GM12872 (cell line): ENCODE measurements around the gene DLG2.

Source experiments
- TF ChIP-seq, protein P1 (sequence below): IDR thresholded peaks from 3 replicates; pipeline ENCODE4 v1.5.1; 2011; ENCODE audit warnings: low read depth, mild to moderate bottlenecking, low read length, moderate library complexity; ENCODE audit not compliant: insufficient read depth

The DLG2 gene

DNA sequence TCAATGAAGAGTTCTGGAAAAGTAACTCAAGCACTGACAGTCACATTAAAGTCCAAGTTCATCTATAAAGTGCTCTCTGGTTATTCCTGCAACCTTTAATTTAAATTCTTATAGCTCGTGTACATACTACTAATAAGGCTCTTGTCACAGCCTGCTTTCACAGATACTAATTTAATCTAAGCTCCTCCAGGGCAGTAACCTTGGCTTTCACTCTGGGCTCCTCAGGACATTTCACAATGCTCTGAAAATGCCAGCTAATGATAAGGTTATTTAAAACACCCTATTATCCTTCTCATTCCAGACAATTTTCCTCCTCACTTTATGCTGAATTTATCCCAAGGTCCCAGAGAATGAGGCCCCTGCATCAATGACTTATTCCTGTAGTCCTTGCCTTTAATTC lies 2098.3 kb downstream of the DLG2 start:
- TF ChIP-seq, protein P1, sequence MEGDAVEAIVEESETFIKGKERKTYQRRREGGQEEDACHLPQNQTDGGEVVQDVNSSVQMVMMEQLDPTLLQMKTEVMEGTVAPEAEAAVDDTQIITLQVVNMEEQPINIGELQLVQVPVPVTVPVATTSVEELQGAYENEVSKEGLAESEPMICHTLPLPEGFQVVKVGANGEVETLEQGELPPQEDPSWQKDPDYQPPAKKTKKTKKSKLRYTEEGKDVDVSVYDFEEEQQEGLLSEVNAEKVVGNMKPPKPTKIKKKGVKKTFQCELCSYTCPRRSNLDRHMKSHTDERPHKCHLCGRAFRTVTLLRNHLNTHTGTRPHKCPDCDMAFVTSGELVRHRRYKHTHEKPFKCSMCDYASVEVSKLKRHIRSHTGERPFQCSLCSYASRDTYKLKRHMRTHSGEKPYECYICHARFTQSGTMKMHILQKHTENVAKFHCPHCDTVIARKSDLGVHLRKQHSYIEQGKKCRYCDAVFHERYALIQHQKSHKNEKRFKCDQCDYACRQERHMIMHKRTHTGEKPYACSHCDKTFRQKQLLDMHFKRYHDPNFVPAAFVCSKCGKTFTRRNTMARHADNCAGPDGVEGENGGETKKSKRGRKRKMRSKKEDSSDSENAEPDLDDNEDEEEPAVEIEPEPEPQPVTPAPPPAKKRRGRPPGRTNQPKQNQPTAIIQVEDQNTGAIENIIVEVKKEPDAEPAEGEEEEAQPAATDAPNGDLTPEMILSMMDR: no peak

DNA sequence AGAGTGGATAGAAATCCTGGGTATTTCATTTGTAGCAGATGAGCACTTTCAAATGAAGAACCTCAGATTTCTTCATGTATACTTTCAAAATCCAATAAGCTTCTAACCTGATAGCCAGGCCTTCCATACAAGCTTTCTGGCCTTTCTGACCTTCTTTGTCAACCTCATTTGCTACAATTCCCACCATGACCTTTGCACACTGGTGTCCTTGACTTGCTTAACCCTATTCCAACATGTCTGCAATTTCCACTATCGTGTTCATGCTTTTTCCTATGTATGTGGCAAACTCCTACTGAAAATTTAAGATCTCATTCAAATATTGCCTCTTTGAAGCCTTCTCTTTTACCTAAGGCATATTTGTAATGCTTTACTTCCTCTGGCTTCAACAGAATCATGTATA lies 2098.9 kb downstream of the DLG2 start:
- TF ChIP-seq, protein P1: no peak

DNA sequence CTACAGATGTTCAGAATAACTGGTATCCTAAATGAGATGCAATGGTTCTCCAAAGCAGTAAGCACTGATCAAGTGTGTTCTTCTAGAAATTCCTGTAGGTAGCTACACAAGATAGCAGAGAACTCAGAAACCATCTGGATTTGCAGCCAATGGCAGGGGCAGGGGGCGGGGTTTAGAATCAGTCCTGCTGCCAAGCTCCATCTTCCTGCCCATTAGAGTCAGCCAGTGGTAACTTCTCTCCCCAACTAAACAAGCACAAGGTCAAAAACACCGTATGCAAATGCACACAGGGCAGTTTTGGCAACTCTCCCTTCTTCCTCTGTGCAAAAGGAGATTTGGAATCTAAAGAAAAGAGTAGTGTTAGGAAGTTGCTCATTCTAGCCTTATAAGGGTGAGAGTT lies 2103.5 kb downstream of the DLG2 start:
- TF ChIP-seq, protein P1: no peak

DNA sequence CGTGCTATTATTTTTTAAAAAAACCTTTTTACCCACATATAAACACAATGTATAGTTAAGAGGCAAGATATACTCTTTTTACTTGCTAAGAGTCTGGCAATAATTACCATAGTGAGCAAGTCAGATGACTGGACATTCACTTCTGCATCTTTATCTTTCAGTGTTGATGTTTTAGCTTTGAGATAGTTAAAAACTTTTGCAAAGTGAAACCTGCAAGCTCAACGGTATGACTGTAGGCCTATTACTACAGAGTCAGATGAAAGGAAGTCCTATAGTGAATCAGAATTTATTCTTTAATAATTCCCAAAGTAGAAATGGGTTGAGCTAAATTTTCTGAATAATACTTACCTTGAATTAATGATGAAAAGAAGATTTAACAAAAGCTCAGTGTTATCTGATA lies 2104.2 kb downstream of the DLG2 start:
- TF ChIP-seq, protein P1: no peak

DNA sequence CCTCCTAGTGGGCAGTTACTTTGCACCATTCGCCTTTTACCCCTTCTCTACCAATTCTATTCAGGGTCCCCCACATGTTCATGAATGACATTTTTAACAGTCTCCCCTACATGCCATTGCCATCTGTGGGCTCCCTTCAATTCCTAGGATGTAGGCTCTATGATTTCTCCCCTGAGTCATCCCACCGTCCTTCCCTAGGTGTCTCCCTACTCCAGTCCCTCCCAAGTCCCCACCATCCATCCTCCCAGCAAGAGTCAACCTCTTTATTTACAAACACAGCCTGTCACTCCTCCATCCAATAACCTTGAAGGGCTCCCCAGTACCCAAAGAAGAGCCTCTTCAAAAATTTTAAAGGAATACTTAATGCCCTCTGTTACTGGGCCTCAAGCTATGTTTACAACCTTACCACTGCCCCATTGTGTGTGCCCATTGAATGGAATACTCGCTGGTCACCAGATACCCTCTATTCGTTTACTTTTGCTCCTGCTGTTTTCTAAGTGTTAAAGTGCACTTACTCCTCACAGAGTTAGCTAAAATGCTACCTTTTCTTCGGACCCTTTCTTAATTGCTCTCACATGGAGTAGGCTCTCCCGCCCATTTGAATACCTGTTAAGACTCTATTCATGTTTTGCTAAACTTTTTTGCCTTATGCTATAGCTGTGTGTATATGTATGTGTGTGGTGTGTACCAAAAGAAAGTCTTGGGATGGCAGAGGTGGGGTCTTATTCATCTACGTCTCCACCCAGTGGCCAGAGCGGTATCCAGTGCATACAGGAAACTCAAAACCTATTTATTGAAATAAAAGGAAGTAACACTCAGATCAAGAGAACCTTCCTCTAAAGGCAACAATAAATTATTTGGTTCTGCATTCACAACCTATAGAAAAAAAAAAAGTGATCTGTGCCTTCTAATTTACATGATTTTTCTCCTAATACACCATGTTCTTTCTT lies 2105.2 kb downstream of the DLG2 start:
- TF ChIP-seq, protein P1: peak; percentile 4; the same call in 1 of the 3 replicates

DNA sequence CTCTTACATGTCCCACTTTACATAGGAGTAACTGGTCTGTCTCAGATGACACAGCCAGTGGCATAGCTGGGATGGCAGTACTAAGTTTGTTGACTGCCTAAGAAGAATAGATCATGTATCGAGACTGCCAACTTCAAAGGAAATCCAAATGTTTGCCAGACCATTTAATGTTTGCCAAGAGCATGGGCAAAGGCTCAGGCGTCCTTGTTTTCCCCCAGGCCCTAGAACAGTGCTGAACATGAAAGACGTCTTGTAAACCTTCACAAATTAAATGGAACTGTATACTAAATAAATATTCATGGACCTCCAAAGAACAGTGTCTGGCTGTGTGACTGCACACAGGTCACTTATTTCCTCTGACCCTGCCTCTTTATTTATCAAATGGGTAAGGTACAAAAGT lies 2106.3 kb downstream of the DLG2 start:
- TF ChIP-seq, protein P1: no peak

DNA sequence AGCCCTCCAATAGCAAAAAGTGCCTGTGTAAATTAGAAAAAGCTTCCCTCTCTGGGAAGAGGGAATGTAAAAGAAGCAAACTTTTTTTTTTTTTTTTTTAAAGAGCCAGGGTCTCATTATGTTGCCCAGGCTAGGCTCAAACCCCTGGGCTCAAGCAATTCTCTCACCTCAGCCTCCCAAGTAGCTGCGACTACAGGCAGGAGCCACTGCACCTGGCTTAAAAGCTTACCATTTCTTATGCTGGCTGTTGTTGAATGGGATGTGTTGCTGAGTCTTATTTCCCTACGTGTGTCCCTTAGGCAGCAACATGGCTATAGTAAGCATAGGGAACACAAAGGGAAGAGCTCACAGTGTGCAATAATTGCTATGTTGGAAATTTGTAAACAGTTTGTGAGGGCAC lies 2115.5 kb downstream of the DLG2 start:
- TF ChIP-seq, protein P1: no peak
